Measurements from ENCODE around the gene CNTNAP2.

DNA sequence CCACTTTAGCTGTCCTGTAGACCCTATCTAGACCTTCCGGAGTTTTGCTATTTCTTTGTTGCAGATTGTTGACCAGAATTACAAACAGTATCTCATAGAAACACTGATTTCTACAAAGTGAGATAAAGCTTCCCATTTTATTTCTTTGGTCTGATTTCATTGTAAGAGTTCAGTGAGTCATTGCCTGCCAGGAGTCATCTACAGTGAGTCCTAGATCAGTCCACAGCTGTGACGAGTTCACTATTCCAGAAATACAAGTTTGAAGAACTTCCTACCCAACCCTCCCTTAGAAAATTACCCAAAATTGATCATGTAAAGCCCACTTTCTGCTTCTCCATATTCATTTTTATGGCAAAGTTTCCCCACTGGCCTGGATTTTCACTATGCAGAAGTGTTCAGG is 905.5 kb downstream of the CNTNAP2 start:
- TF ChIP-seq POLR2A (IDR thresholded peaks at IDR 0.05; ENCODE audit: low read length) (no peak), GATA1 (IDR thresholded peaks at IDR 0.05; ENCODE audit: low read depth, low read length) (no peak)
